ENCODE data around the gene ZNF669.

The ZNF669 gene

DNA sequence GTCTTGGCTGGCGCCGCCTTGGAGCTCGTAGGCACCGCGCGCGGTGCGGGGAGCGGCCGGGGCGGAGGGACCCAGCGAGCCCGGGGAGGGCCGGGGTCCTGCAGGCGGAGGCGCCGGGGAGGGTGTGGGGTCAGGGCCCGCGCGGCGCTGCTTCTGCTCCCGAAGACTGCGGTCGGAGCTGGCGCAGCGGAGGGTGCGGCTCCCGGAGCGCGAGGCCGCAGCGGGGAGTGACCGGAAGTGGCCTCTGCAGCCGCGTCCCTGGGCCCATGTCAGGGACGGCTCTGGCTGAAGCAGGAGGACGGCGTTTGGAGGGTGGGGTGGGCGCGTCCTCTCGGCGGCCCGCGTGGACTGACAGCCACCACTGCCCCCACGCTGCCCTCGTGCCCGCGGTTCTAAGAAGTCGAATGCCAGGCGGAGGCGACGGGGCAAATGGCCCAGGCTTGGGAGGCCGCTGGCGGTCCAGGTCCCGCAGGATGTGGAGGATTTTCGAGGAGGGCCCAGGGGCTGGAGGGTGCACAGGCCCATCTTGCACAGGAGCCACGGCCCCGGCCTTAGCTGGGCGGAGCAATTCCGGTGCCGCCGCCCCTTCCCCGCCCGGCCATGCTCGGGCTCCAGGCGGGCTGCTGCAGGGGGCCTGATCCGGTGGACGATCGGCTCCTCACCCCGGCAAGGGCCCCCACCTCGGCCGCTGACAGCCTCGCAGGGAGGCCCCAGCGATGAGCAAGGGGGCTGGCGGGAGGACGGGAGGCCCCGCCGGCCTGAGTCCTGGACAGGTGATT, 7.7 kb upstream of the ZNF669 start:
- Histone ChIP-seq H2AFZ (peak overlapping the region; percentile 94), H3K36me3 (ENCODE audit: control insufficient read depth, insufficient read depth, low read length) (no peaks in the 10 kb centered on the region), H3K9ac (peak overlapping the region; percentile 14), H3K4me1 (no peaks in the 10 kb centered on the region), H3K27ac (peak overlapping the region; percentile 77), H3K27me3 (ENCODE audit: control insufficient read depth, insufficient read depth, low read length) (no peaks in the 10 kb centered on the region), H3K79me2 (no peaks in the 10 kb centered on the region), H3K4me3 (ENCODE audit: low read depth, low read length) (peak overlapping the region; percentile 67), H3K4me2 (ENCODE audit: low read length) (peak overlapping the region; percentile 65), H3K9me3 (ENCODE audit: control insufficient read depth, low read length) (no peaks in the 10 kb centered on the region)
- TF ChIP-seq, protein P1, sequence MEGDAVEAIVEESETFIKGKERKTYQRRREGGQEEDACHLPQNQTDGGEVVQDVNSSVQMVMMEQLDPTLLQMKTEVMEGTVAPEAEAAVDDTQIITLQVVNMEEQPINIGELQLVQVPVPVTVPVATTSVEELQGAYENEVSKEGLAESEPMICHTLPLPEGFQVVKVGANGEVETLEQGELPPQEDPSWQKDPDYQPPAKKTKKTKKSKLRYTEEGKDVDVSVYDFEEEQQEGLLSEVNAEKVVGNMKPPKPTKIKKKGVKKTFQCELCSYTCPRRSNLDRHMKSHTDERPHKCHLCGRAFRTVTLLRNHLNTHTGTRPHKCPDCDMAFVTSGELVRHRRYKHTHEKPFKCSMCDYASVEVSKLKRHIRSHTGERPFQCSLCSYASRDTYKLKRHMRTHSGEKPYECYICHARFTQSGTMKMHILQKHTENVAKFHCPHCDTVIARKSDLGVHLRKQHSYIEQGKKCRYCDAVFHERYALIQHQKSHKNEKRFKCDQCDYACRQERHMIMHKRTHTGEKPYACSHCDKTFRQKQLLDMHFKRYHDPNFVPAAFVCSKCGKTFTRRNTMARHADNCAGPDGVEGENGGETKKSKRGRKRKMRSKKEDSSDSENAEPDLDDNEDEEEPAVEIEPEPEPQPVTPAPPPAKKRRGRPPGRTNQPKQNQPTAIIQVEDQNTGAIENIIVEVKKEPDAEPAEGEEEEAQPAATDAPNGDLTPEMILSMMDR (IDR thresholded peaks at IDR 0.05), result no peak

DNA sequence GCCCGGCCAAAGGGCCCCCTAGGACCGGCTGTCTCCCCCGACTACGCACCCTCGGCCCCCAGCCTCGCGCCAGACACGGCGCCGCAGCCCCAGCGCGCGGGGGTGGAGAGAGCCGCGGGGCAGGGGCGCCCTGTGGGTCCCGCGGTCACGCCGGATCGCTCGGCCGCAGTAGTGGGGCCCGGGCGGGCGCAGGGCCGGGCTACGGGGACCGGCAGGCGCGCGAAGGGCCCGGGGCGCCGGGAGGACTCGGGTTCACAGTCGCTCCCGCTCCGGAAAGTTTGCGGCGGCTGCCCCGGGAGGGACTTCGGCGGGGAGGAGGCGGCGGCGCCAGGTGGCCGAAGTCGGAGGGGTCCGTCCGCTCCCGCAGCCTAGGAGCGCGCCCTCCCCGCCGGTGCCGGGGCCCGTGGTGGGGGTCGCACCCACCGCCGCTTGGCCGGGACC, 7.1 kb upstream of the ZNF669 start:
- TF ChIP-seq, protein P1 (IDR thresholded peaks at IDR 0.05), result no peak
- Histone ChIP-seq H3K9ac (peak overlapping the region; percentile 37), H3K4me3 (ENCODE audit: low read depth, low read length) (peak overlapping the region; percentile 67), H3K79me2 (no peaks in the 10 kb centered on the region), H3K9me3 (ENCODE audit: control insufficient read depth, low read length) (no peaks in the 10 kb centered on the region), H3K4me2 (ENCODE audit: low read length) (peak overlapping the region; percentile 65), H3K36me3 (ENCODE audit: control insufficient read depth, insufficient read depth, low read length) (no peaks in the 10 kb centered on the region), H2AFZ (peak overlapping the region; percentile 94), H3K27ac (peak overlapping the region; percentile 77), H3K4me1 (no peaks in the 10 kb centered on the region), H3K27me3 (ENCODE audit: control insufficient read depth, insufficient read depth, low read length) (no peaks in the 10 kb centered on the region)

GRCh38 chr1:247110627-247111258, 6.6 kb upstream of the ZNF669 start:
- no peaks in the 10 kb centered on the region for H3K36me3 ChIP-seq (ENCODE audit: control insufficient read depth, insufficient read depth, low read length)
- H3K79me2 ChIP-seq, result no peaks in the 10 kb centered on the region
- H3K9ac ChIP-seq, result peak overlapping the region; percentile 37
- H3K4me2 ChIP-seq (ENCODE audit: low read length), result peak overlapping the region; percentile 65
- peak overlapping the region; percentile 94 for H2AFZ ChIP-seq
- no peaks in the 10 kb centered on the region for H3K4me1 ChIP-seq
- H3K27me3 ChIP-seq (ENCODE audit: control insufficient read depth, insufficient read depth, low read length), result no peaks in the 10 kb centered on the region
- H3K9me3 ChIP-seq (ENCODE audit: control insufficient read depth, low read length), result no peaks in the 10 kb centered on the region
- H3K27ac ChIP-seq, result no peak overlapping the region
- H3K4me3 ChIP-seq (ENCODE audit: low read depth, low read length), result peak overlapping the region; percentile 67
- TF ChIP-seq, protein P1 (IDR thresholded peaks at IDR 0.05), result no peak

DNA sequence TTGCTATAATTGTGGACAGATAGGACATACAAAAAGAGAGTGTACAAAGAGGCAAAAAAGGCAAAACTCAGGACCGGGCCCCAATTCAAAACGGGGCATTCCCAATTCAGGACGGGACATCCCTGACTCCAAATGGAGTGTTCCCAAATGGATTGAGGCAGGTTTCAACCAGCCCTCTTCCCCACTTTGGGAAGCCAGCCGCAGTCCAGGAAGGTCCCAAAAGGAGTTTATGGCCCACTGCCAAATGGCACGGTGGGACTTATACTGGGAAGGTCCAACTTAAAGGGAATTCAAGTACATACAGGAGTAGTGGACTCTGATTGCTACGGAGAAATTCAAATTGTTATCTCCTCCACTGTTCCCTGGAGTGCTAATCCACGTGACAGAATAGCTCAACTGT, 3.5 kb upstream of the ZNF669 start:
- no peak overlapping the region for H3K4me2 ChIP-seq (ENCODE audit: low read length)
- no peaks in the 10 kb centered on the region for H3K9me3 ChIP-seq (ENCODE audit: control insufficient read depth, low read length)

More for the DNA sequence above, 3.5 kb upstream of the ZNF669 start:
- no peak overlapping the region for H2AFZ ChIP-seq
- H3K4me3 ChIP-seq (ENCODE audit: low read depth, low read length), result no peak overlapping the region
- no peak overlapping the region for H3K27ac ChIP-seq
- no peak overlapping the region for H3K9ac ChIP-seq
- no peaks in the 10 kb centered on the region for H3K27me3 ChIP-seq (ENCODE audit: control insufficient read depth, insufficient read depth, low read length)
- H3K79me2 ChIP-seq, result no peaks in the 10 kb centered on the region
- no peaks in the 10 kb centered on the region for H3K36me3 ChIP-seq (ENCODE audit: control insufficient read depth, insufficient read depth, low read length)
- TF ChIP-seq, protein P1 (IDR thresholded peaks at IDR 0.05), result no peak
- no peaks in the 10 kb centered on the region for H3K4me1 ChIP-seq

Measured in parathyroid adenoma (tissue), 2 donors.